K562 (cell line): ENCODE measurements around the gene SIGLEC5.

Experiments
- ARNT ChIP-seq, 2 experiments: fragments of 450-650 bp; IDR thresholded peaks; 2 replicates each; pipeline ENCODE4 v1.6.1; 2016; ENCODE audit warnings: mild to moderate bottlenecking in 1 of 2
- DACH1 ChIP-seq: fragments of 450-650 bp; IDR thresholded peaks from 2 replicates; pipeline ENCODE4 v1.6.1; 2018; ENCODE audit not compliant: partially characterized antibody
- GTF2F1 ChIP-seq: IDR thresholded peaks from 2 replicates; pipeline ENCODE4 v1.6.1; 2011; ENCODE audit warnings: low read depth, low read length, improper control_type of control experiment
- HIVEP1 ChIP-seq: fragments of 250-450 bp; sonication (Bioruptor Pico); IDR thresholded peaks from 2 replicates; pipeline ENCODE4 v1.4.0; 2020; ENCODE audit warnings: mild to moderate bottlenecking
- NCOA6 ChIP-seq: fragments of 450-650 bp; IDR thresholded peaks from 2 replicates; pipeline ENCODE4 v1.6.1; 2017; ENCODE audit warnings: mild to moderate bottlenecking
- RAD51 ChIP-seq: fragments of 450-650 bp; IDR thresholded peaks from 2 replicates; pipeline ENCODE4 v1.7.1; 2016; ENCODE audit warnings: low read depth, mild to moderate bottlenecking, borderline replicate concordance
- ZFX ChIP-seq: sonication (generic); formaldehyde crosslinking; IDR thresholded peaks from 2 replicates; pipeline ENCODE4 v1.8.0; 2022; ENCODE audit warnings: mild to moderate bottlenecking, missing genetic modification reagents, moderate library complexity
- ZNF274 ChIP-seq: IDR thresholded peaks from 2 replicates; pipeline ENCODE4 v1.6.1; 2011; ENCODE audit warnings: low read depth, mild to moderate bottlenecking, low read length, moderate library complexity, borderline replicate concordance
- ZNF57 ChIP-seq: fragments of 450-650 bp; formaldehyde crosslinking; IDR thresholded peaks from 2 replicates; pipeline ENCODE4 v1.4.0; 2020; ENCODE audit warnings: mild to moderate bottlenecking, moderate library complexity
- TF ChIP-seq, protein P1 (sequence below): sonication (generic); formaldehyde crosslinking; IDR thresholded peaks from 2 replicates; pipeline ENCODE4 v1.5.0; 2020; ENCODE audit warnings: missing genetic modification reagents
- TF ChIP-seq, protein P2 (sequence below): fragments of 250-450 bp; sonication (Bioruptor Pico); IDR thresholded peaks from 2 replicates; pipeline ENCODE4 v1.4.0; 2020
- TF ChIP-seq, protein P3 (sequence below): fragments of 450-650 bp; IDR thresholded peaks from 2 replicates; pipeline ENCODE4 v1.7.1; 2018; ENCODE audit warnings: mild to moderate bottlenecking, low read depth; ENCODE audit not compliant: partially characterized antibody
- TF ChIP-seq, protein P4 (sequence below), 3 experiments: IDR thresholded peaks in 2 of 3; conservative IDR thresholded peaks in 1 of 3; 2 replicates each; pipeline ENCODE4 v1.5.1; 2011 to 2012; ENCODE audit warnings: low read length in 3 of 3, mild to moderate bottlenecking in 3 of 3, control low read depth in 2 of 3, improper control_type of control experiment in 1 of 3, inconsistent platforms in 1 of 3, low read depth in 1 of 3, mixed read lengths in 1 of 3, moderate library complexity in 1 of 3; ENCODE audit not compliant: insufficient read depth in 2 of 3

DNA sequence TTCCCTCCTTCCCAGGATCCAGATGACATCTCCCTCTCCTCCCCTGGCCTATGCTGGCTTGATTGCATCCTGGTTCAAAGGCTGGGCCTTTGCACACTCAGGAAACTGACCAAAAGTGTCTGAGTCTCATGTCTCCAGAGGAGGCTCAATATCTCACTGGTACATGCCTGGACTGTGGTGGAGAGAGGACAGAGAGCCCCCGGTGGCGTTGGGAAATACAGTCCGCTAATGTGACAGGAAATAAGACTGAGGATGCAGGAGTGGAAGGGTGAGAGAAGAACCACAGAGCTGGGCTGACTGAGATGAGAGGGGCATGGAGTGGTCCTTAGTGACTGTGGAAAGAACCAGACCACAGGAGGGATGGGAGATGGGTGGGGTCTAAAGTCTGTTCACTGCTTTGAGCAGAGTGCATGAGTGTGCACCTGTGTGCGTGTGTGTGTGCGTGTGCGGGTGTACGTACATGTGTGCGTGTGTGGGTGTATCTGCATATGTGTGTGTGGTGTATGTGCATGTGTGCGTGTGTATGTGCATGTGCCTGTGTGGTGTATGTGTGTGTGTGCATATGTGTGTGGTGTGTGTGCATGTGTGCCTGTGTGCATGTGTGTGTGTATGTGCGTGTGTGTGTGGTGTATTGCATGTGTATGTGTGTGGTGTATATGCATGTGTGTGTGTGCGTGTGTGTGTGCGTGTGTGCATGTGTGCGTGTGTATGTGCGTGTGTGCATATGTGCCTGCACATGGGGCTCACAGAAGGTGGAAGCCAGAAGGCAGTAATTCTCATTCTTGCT lies 1.9 kb downstream of the SIGLEC5 start:
- TF ChIP-seq, protein P1, sequence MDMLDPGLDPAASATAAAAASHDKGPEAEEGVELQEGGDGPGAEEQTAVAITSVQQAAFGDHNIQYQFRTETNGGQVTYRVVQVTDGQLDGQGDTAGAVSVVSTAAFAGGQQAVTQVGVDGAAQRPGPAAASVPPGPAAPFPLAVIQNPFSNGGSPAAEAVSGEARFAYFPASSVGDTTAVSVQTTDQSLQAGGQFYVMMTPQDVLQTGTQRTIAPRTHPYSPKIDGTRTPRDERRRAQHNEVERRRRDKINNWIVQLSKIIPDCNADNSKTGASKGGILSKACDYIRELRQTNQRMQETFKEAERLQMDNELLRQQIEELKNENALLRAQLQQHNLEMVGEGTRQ (CRISPR knock-in tag): no peak
- TF ChIP-seq GTF2F1 (no peak), ZNF57 (CRISPR knock-in tag) (no peak), ARNT (IDR thresholded peaks at IDR 0.05) (no peak), ZFX (CRISPR knock-in tag) (no peak), DACH1 (no peak), ZNF274 (no peak), NCOA6 (no peak), RAD51 (no peak), HIVEP1 (no peak)
- TF ChIP-seq, protein P2, sequence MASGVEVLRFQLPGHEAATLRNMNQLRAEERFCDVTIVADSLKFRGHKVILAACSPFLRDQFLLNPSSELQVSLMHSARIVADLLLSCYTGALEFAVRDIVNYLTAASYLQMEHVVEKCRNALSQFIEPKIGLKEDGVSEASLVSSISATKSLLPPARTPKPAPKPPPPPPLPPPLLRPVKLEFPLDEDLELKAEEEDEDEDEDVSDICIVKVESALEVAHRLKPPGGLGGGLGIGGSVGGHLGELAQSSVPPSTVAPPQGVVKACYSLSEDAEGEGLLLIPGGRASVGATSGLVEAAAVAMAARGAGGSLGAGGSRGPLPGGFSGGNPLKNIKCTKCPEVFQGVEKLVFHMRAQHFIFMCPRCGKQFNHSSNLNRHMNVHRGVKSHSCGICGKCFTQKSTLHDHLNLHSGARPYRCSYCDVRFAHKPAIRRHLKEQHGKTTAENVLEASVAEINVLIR: no peak
- TF ChIP-seq, protein P3, sequence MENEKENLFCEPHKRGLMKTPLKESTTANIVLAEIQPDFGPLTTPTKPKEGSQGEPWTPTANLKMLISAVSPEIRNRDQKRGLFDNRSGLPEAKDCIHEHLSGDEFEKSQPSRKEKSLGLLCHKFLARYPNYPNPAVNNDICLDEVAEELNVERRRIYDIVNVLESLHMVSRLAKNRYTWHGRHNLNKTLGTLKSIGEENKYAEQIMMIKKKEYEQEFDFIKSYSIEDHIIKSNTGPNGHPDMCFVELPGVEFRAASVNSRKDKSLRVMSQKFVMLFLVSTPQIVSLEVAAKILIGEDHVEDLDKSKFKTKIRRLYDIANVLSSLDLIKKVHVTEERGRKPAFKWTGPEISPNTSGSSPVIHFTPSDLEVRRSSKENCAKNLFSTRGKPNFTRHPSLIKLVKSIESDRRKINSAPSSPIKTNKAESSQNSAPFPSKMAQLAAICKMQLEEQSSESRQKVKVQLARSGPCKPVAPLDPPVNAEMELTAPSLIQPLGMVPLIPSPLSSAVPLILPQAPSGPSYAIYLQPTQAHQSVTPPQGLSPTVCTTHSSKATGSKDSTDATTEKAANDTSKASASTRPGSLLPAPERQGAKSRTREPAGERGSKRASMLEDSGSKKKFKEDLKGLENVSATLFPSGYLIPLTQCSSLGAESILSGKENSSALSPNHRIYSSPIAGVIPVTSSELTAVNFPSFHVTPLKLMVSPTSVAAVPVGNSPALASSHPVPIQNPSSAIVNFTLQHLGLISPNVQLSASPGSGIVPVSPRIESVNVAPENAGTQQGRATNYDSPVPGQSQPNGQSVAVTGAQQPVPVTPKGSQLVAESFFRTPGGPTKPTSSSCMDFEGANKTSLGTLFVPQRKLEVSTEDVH: no peak
- TF ChIP-seq, protein P4, sequence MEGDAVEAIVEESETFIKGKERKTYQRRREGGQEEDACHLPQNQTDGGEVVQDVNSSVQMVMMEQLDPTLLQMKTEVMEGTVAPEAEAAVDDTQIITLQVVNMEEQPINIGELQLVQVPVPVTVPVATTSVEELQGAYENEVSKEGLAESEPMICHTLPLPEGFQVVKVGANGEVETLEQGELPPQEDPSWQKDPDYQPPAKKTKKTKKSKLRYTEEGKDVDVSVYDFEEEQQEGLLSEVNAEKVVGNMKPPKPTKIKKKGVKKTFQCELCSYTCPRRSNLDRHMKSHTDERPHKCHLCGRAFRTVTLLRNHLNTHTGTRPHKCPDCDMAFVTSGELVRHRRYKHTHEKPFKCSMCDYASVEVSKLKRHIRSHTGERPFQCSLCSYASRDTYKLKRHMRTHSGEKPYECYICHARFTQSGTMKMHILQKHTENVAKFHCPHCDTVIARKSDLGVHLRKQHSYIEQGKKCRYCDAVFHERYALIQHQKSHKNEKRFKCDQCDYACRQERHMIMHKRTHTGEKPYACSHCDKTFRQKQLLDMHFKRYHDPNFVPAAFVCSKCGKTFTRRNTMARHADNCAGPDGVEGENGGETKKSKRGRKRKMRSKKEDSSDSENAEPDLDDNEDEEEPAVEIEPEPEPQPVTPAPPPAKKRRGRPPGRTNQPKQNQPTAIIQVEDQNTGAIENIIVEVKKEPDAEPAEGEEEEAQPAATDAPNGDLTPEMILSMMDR (IDR thresholded peaks at IDR 0.05 in 2 of 3, conservative IDR thresholded peaks at IDR 0.05 in 1 of 3; ENCODE audit: insufficient read depth in 2 of 3, low read depth in 1 of 3, low read length in 3 of 3): no peak
